Activated CD8-positive, alpha-beta memory T cell treated with anti-CD3 and anti-CD28 coated beads, Interleukin-2, amount 50 U/mL, for 24 hours (primary cell): ENCODE results near the gene TCEANC2.
"Not testable (repeated sequence)": the region's sequence is repeated elsewhere in the genome, so short reads cannot be mapped to it uniquely, and the experiment has no call there.

ENCODE experiments used
- DNase-seq: peaks from one replicate; pipeline ENCODE4 v3.0.0-alpha.2; 2020; ENCODE audit errors: extremely low read depth

The TCEANC2 gene

DNA sequence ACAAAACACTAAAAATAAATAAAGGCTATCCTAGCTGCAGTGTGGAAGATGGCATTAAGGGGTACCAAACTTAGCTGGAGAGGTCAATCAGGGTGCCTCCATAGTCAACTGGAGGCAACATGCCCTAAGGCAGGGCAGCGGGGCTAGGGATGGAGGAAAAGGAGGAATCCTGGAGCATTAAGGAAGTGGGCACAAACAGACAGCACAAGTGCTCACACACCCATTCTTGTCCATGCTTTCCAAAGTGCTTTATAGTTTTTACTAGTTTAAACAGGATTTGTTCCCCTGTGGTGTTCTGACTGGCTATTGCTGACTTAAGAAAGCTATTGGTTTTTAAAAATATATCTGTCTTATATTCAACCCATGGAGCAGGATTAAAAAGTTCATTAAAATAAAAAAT, 33.3 kb downstream of the TCEANC2 start:
- no peak for DNase-seq

DNA sequence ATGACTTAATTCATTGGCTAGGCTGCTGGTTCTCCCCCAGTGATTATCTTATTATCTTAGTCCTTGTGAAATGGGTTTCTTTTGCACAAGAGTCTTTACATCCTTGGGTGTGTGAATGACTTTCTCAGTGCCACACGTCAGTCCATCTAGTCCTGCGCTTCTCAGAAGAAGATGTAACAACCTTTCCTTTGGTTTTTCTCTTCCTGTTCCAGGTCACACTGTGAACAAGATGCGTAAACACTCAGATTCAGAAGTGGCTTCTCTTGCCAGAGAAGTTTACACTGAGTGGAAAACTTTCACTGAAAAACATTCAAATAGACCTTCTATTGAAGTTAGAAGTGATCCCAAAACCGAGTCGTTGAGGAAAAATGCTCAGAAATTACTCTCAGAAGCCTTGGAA, 35.0 kb downstream of the TCEANC2 start:
- DNase-seq, result no peak

DNA sequence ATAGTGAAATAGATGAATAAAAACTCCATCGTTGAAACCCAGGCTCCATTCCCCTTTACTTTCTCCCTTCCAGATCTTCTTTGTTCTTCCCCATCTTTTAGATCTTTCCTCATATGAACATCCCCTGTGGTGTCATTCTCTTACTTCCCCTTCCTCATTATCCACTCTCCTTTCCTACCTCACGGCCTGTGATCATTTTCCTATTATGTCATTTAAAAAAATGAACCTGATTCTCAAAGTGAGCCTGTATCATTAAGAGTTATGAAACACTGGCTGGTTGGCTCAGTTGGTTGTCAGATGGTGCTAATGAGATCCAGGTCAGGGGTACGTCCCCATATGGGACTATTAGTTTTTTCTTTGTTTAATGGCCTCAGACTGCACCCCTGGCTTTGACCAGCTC, 38.3 kb downstream of the TCEANC2 start:
- DNase-seq, result no peak

DNA sequence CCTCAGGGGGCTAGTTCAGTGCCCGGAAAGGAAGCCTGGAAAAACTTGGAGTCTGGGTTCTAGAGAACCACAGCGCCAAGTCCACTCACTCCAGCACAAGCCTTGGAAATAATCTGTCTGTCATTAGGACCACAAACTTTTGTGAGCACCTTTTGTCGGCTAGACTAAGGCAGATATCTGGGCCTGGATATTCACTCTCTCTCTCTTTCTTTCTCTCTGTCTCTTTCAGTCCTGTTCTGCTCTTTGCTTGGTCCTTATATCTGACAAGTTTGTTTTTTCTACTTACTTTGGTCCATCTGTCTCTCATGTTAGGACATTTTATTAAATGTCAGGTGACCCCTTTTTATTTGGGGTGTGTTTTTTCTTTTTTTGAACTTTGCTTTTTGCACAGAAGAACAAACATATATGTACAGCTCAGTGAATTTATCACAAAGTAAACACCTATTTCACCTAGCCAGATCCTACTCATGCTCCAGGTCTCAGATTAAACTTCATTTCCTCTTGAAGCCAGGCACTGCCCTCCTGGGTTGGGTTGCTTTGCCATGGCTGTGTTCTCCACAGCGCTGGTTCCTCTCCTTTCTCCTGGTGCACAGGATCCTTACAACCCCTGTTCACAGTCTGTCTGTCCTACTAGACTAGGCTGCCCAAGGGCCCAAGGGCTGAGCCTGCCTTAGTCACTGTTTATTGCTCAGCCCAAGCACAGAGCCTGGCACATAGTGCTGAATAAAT, 40.8 kb downstream of the TCEANC2 start:
- DNase-seq, result no peak

DNA sequence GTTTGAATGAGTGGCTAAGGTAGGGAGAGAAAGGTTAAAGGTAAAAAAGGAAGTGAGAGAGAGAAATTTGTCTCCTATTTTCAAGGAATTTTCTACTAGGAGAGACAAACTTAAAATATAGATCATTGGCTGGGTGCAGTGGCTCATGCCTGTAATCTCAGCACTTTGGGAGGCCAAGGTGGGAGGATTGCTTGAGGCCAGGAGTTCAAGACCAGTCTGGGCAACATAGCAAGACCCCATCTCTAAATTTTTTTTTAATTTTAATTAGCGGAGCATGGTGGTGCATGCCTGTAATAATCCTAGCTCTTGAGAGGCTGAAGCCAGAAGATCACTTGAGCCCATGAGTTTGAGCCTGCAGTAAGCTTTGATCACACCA, 41.3 kb downstream of the TCEANC2 start:
- DNase-seq, result not testable (repeated sequence)

DNA sequence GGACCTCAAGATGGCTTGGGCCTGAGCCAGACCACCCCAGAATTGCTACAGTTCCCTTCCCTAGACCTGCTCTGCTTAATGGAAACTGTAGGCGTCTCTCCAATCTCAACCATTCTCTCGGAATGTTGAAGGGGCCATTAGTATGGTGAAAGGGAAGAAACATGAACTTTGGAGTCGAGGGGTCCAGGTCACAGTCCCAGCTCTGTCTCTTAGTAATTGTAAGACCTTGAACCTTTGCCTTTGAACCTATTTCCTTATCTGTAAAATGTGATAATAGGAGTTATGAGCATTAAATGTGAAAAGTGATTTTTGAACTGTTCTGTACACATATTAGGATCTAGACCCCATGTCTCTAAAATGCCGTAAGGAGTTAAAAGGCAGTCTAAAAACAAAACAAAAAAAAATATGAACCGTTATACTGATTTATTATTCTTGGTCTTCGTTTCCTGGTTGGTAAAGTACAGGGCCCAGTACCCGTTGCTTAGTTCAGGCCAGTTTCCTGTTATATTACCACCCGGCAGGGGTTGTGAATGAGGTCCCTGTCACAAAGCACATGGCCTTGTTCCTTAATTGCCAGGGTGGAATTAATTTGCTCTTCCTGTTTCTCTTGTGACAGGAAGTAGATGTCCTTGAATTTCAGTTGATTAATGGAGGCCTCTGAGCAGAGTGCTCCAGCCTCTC, 42.3 kb downstream of the TCEANC2 start:
- DNase-seq, result no peak

DNA sequence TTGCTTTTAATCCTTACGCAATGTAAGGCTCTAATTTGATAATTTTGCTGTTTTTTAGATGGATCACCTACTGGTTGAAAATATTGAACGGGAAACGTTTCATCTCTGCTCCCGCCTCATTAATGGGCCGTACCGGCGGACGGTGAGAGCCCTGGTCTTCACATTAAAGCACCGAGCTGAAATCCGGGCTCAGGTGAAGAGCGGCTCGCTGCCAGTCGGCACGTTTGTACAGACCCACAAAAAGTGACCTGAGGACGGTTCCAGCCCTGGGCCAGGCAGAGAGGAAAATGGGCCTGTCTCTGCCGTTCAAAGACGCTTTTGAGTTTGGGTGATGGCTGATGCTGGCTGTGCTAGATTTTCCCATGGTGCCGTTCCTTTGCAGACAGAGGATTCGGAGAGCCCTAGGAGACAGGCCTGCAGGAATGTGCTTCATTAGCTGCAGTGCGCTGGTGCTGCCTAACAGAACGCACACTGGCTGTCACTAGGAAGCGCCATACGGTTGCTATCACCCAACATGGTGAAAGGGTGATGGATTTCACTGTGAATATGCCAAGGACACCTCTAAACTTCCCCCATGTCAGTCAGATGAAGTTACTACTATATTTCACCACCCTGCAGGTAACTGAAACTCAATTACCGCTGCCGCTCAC, 42.9 kb downstream of the TCEANC2 start:
- no peak for DNase-seq

DNA sequence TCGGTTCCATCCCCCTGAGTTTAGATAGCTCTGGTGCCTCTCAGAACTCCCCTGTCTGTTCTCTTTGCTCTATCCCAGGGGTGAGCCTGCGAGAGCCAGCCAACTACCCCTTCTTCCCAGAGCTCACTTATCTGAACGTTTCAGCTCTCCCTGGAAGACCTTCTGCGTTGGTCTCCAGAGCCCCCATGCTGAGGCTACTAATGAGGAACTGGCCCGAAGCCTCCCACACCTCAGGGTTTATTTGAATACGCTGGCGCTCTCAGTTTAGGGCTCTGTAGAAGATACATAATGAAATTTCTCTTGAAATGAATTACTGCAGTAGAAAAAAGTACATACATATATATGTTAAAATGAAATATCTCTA, 43.5 kb downstream of the TCEANC2 start:
- DNase-seq, result no peak

DNA sequence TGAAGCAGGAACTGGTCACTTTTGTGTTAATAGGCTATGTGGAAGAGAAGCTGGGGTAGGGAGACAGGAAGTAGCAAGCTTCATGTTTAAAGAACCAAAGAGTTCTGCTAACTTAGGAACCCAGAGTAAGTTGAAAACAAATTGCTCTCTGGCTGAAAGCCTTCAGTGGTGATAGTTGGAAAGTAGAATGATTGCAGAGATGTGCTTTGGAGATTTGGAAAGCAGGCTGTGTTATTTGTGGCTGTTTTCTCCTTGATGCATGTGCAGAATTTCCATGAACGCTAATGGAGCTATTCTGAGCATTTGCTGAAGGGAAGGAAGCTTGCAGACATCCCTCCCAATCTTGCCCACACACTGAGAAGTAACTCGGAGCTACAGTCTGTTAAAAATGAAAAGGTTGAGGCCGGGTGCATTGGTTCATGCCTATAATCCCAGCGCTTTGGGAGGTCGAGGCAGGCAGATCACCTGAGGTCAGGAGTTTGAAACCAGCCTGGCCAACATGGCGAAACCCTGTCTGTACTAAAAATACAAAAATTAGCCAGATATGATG, 45.7 kb downstream of the TCEANC2 start:
- DNase-seq, result no peak

DNA sequence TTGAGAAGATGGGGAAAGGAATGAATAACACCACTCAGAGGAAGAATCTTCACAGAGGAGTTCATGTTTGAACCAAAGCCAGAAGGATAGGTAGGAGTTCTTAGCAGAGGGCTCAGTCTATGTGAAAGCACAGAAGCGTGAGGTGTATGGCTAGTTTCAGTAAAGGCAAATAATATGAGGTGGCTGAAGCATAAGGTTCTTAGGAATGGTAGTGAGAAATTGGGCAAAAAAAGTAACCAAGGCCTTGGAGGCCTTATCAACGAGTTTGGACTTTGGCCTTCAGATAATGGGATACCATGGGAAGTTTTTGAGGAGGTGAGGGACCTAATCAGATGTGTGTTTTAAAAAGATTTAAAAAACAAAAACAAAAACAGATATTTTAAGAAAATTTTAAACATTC, 47.1 kb downstream of the TCEANC2 start:
- DNase-seq, result no peak

DNA sequence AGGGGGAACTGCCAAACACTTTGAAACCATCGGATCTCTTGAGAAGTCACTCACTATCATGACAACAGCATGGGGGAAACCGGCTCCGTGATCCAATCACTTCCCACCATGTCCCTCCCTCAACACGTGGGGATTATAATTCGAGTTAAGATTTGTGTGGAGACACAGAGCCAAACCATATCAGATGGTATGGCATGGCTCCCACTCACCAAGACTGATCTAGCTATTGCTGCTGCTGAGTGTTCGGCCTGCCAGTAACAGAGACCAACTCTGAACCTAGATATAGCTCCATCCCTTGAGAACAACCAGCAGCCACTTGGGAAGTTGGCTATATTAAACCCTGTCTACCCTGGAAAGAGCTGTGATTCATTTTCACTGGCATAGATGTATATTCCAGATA, 50.0 kb downstream of the TCEANC2 start:
- no peak for DNase-seq

DNA sequence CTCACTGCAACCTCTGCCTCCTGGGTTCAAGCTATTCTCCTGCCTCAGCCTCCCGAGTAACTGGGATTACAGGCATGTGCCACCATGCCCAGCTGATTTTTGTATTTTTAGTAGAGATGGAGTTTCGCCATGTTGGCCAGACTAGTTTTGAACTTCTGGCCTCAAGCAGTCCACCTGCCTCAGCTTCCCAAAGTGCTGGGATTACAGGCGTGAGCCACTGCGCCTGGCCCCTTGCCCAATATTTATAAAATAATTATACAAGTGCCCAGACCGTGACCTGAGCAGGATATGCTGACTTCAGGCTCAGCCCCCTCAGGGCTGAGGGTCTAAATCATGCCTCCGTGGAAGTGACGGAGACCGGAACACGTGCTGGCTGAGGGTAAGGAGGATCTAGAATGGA, 51.2 kb downstream of the TCEANC2 start:
- not testable (repeated sequence) for DNase-seq

DNA sequence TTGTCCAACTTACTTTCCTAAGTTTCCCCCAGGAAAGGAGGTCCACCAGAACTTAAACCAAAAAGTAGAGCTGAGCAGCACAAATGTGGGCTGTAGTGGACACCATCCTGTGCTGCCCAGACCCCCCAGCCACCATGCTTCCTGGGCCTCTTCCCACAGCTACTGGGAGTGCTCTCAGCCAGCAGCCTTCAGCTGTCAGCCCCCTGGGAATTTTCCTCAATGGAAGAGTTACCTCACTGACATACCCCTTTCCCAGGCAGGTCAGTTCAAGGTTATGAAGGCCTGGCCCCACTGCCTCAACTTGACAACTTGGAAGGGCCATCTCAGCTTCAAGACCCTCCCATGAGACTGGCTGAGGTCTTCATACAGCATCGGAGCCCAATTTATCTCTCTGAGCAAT, 51.7 kb downstream of the TCEANC2 start:
- no peak for DNase-seq

DNA sequence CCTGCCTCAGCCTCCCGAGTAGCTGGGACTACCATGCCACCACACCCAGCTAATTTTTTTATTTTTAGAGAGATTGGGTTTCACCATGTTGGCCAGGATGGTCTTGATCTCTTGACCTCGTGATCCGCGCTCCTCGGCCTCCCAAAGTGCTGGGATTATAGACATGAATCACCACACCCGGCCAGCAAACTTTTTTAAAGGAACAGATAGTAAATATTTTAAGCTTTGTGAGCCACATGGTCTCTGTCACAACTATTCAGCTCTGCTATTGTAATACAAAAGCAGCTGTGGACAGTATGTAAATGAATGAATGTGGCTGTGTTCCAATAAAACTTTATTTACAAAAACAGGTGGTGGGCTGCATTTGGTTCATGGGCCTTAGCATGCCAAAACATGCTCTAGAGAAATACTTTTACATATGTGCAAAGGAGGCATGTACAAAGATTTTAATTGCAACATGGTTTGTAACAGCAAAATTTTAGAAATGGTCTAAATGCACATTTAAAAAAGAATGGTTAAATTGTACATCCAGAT, 52.4 kb downstream of the TCEANC2 start:
- no peak for DNase-seq

DNA sequence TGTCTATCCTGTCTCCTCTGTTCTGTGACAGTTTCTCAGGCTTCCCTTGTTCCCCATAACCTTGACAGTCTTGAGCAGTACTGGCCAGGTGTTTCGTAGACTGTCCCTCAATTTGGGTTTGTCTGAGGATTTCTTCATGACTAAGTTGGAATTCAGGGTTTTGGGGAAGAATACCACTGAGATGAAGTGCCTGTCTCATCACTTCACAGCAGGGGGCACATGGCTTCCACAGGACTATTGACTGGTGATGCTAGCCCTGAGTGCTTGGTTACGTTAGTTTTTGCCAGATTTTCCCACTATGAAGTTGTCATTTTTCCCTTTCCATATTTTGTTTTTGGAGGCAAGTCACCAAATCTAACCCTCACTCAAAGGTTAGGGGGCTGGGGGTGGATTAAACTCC, 53.7 kb downstream of the TCEANC2 start:
- DNase-seq, result no peak

DNA sequence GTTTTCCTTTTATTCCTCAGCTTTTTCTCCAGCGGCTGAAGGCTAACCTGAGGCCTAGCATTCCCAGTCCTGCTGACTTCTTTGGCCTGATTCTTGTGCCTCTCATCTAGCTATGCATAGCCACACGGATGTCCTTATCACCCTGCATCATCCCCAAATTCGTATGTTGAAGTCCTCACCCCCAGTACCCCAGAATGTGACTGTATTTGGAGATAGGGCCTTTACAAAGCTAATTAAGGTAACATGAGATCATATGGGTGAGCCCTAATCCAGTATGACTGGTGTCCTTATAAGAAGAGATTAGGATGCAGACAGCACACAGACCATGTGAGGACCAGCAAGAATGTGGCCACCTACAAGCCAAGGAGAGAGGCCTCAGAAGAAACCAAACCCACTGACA, 54.7 kb downstream of the TCEANC2 start:
- DNase-seq, result no peak

DNA sequence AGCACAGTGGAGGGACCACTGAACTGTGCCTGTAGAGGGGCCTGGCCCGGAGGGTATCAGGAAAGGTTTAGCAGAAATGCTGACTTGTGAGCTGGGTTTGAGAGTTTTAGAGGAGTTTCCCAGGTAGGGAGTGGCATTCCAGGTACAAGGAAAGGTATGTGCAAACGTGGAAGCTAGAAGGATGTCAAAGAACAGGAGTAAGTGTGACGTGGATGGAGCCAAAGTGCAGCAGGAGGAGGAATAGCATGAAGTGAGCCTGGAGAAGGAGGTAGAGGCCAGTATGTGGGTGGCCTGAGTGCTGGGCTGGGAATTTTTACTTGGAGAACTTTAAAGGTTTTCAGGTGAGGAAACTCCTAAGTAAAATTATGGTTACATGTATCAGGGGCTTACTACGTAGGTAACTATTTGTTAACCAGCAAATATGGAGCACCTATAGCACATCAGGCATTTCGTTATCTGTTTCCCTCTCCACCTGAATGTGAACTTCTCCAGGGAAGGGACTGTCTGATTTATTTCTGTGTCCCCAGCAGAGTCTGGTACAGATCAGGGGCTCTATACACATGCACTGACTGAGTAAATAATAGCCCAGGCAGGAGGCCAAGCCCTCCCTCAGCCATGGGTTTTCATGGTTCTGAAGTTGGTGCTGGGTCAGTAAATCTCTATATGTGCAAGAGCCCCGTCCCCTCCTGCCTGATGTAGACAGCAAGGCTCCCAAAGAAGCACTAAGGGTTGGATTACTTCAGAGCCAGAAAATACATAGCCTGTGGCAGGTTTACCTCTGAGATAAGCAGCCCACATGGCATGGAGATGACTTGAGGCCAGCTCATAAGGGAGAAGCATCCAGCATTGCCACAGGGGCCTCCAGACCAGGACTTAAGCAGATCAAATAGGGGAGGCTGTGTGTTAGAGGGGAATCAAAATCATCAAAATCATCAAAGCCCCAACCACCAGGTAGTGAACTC, 56.0 kb downstream of the TCEANC2 start:
- DNase-seq, result no peak

DNA sequence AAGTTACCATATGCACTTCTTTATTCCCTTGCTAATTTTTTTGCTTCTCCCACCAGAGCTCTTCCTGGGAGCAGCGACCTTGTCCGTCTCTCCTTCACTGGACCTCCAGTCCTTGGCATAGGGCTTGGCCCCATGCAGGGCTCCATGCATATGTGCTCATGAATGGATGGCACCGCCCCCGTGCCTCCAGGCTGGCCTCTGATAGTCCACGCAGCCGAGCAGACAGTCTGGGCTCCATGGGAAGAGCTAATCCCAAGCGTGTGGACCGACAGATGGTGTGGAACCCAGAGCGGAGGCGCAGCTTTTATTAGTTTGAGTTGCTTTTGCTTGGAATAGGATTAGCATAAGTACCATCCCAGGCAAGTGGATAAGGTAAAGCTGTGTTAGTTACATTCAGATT, 57.6 kb downstream of the TCEANC2 start:
- DNase-seq, result no peak

DNA sequence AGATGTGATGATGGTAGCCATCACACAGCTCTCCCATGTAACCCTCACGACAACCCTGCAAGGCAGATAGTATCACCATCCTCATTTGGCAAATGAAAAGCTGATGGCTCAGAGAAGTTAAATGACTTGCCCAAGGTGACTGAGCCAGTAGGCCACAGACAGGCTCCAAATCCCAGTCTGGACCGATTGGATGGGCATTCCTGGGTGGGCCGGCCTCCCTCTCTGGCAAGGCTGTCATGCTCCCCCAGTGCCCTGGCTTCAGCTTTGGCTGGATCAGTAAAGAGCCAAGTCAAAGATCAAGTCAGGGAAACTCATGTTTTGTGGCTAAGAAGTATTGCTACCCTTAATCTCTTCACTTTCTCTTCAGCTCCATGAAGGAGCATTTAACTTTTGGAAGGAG, 58.2 kb downstream of the TCEANC2 start:
- DNase-seq, result no peak

DNA sequence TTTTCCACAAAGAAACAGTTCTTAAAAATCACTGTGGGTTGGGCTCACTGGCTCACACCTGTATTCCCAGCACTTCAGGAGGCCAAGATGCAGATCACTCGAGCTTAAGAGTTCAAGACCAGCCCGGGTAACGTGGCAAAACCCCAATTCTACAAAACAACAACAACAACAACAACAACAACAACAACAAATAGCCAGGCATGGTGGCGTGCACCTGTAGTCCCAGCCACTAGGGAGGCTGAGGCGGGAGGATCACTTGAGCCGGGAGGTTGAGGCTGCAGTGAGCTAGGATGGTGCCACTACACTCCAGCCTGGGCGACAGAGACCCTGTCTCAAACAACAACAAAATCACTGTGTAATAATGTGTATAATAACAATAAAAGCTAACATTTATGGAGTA, 58.6 kb downstream of the TCEANC2 start:
- DNase-seq, result no peak

DNA sequence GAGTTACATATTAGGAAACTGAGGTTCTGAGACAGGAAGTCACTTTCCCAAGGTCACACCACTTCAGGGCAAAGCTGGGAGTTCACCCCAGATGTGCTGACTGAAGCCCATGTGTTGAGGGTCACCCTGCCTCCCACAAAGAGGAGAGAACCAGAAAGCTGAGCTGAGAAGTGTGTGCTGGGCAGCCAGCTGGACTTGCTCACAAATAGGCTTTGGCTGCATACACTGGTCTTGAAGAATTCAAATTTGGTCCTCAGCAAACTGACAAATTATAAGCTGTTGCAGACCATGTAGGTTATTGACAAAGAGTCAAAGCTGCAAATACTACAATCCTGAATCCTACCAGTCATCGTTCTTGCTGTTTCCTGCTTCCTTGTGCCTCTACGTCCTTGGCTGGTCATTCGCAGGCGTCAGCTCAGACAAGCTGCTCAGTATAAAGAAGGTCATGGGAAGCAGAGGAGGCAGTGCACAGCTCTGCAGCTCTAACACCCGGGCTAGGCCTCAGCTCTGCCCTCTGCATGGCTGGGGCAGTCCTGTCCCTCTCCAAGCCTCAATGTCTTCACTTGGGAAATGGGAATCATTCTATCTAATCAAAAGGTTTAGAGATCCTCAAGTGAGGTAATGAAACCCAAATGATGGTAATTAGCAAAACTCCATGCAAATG, 59.4 kb downstream of the TCEANC2 start:
- no peak for DNase-seq
